ENCODE results near the gene EFNB2. TPM values are rescaled to one million over a fixed set of nuclear protein-coding genes. Genes with fewer than 3 reads are reported as not detected.

The EFNB2 gene
- polyA plus RNA-seq, 1 donor from 2014 or later: 53.1 TPM

DNA sequence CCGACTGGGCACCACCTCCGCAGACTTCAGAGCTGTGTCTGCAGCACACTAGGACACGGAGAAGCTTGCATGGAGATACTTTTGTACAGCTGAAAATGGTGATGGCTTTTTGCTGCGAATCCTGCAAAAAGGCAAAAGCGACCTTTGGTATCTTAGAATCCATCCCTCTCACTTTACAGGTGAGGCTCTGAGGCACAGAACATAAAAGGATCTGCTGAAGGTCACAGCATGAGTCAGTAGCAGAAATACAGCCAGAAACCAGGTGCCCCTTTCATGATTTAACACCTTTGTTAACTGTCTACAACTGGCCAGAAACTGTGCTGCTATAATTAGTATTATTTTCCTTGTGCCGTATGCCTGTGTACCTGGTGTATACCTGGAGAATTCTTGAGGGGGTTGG lies 48.3 kb downstream of the EFNB2 start:
- Histone ChIP-seq H3K36me3 (ENCODE audit: insufficient read depth, low read length) (peaks cover 5% of the 10 kb centered on the region), H3K27me3 (ENCODE audit: insufficient read depth, low read depth, low read length) (no peaks in the 10 kb centered on the region), H3K79me2 (replicated peaks; ENCODE audit: insufficient read depth, low read length) (peaks cover 9% of the 10 kb centered on the region), H2AFZ (ENCODE audit: low read depth, low read length) (no peak overlapping the region), H3F3A (ENCODE audit: insufficient read depth, low read length, poor library complexity, severe bottlenecking) (peaks cover 4% of the 10 kb centered on the region), H3K4me3 (ENCODE audit: low read length) (no peak overlapping the region), H3K9me2 (ENCODE audit: insufficient read depth, low read length) (no peaks in the 10 kb centered on the region), H3K9ac (ENCODE audit: low read length) (no peak overlapping the region), H3K4me2 (ENCODE audit: low read length) (no peak overlapping the region), H3K9me3 (ENCODE audit: low read length) (no peaks in the 10 kb centered on the region), H4K20me1 (ENCODE audit: insufficient read depth) (no peaks in the 10 kb centered on the region), H3K27ac (ENCODE audit: low read length) (no peak overlapping the region)
- TF ChIP-seq RAD21 (conservative IDR thresholded peaks at IDR 0.05) (no peak), POLR2AphosphoS5 (IDR thresholded peaks at IDR 0.05) (no peak), EP300 (conservative IDR thresholded peaks at IDR 0.05; ENCODE audit: poor library complexity, severe bottlenecking) (no peak), SMC3 (conservative IDR thresholded peaks at IDR 0.05; ENCODE audit: poor library complexity) (no peak)
- TF ChIP-seq, protein P1, sequence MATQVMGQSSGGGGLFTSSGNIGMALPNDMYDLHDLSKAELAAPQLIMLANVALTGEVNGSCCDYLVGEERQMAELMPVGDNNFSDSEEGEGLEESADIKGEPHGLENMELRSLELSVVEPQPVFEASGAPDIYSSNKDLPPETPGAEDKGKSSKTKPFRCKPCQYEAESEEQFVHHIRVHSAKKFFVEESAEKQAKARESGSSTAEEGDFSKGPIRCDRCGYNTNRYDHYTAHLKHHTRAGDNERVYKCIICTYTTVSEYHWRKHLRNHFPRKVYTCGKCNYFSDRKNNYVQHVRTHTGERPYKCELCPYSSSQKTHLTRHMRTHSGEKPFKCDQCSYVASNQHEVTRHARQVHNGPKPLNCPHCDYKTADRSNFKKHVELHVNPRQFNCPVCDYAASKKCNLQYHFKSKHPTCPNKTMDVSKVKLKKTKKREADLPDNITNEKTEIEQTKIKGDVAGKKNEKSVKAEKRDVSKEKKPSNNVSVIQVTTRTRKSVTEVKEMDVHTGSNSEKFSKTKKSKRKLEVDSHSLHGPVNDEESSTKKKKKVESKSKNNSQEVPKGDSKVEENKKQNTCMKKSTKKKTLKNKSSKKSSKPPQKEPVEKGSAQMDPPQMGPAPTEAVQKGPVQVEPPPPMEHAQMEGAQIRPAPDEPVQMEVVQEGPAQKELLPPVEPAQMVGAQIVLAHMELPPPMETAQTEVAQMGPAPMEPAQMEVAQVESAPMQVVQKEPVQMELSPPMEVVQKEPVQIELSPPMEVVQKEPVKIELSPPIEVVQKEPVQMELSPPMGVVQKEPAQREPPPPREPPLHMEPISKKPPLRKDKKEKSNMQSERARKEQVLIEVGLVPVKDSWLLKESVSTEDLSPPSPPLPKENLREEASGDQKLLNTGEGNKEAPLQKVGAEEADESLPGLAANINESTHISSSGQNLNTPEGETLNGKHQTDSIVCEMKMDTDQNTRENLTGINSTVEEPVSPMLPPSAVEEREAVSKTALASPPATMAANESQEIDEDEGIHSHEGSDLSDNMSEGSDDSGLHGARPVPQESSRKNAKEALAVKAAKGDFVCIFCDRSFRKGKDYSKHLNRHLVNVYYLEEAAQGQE (IDR thresholded peaks at IDR 0.05; ENCODE audit: borderline replicate concordance): no peak
- TF ChIP-seq, protein P2, sequence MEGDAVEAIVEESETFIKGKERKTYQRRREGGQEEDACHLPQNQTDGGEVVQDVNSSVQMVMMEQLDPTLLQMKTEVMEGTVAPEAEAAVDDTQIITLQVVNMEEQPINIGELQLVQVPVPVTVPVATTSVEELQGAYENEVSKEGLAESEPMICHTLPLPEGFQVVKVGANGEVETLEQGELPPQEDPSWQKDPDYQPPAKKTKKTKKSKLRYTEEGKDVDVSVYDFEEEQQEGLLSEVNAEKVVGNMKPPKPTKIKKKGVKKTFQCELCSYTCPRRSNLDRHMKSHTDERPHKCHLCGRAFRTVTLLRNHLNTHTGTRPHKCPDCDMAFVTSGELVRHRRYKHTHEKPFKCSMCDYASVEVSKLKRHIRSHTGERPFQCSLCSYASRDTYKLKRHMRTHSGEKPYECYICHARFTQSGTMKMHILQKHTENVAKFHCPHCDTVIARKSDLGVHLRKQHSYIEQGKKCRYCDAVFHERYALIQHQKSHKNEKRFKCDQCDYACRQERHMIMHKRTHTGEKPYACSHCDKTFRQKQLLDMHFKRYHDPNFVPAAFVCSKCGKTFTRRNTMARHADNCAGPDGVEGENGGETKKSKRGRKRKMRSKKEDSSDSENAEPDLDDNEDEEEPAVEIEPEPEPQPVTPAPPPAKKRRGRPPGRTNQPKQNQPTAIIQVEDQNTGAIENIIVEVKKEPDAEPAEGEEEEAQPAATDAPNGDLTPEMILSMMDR (IDR thresholded peaks at IDR 0.05; ENCODE audit: poor library complexity, severe bottlenecking): no peak

DNA sequence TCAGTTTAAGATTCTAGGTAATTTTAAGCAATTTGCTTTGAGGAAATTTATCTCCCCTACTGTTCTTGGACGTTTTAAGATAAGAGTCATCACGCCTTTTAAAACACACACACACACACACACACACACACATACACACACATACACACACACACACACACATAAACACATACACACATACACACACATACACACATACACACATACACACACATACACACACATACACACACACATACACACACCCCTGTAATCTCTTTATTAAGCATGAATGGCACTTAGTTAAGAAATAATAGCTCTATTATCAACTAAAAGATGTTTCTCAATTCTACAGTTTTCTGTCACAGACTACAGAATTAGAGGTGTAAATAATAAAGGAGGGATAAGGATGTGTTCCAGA lies 49.2 kb downstream of the EFNB2 start:
- H3K27me3 ChIP-seq (ENCODE audit: insufficient read depth, low read depth, low read length): no peaks in the 10 kb centered on the region
- TF ChIP-seq SMC3 (conservative IDR thresholded peaks at IDR 0.05; ENCODE audit: poor library complexity) (no peak), MXI1 (conservative IDR thresholded peaks at IDR 0.05; ENCODE audit: poor library complexity, severe bottlenecking) (no peak), POLR2AphosphoS5 (IDR thresholded peaks at IDR 0.05) (no peak), EZH2 (IDR thresholded peaks at IDR 0.05; ENCODE audit: borderline replicate concordance, insufficient read depth, low read length, poor library complexity, severe bottlenecking) (no peak), RAD21 (conservative IDR thresholded peaks at IDR 0.05) (no peak), EP300 (conservative IDR thresholded peaks at IDR 0.05; ENCODE audit: poor library complexity, severe bottlenecking) (no peak), TAF1 (IDR thresholded peaks at IDR 0.05; ENCODE audit: low read depth) (no peak)
- TF ChIP-seq, protein P2 (IDR thresholded peaks at IDR 0.05; ENCODE audit: poor library complexity, severe bottlenecking): no peak
- TF ChIP-seq, protein P1 (IDR thresholded peaks at IDR 0.05; ENCODE audit: borderline replicate concordance): no peak

More for the DNA sequence above, 49.2 kb downstream of the EFNB2 start:
- Histone ChIP-seq H3K79me2 (replicated peaks; ENCODE audit: insufficient read depth, low read length) (peaks cover 2% of the 10 kb centered on the region), H3K9me2 (ENCODE audit: insufficient read depth, low read length) (no peaks in the 10 kb centered on the region), H3K4me2 (ENCODE audit: low read length) (no peak overlapping the region), H3K9me3 (ENCODE audit: low read length) (no peaks in the 10 kb centered on the region), H4K20me1 (ENCODE audit: insufficient read depth) (no peaks in the 10 kb centered on the region), H3K4me3 (ENCODE audit: low read length) (no peak overlapping the region), H3K36me3 (ENCODE audit: insufficient read depth, low read length) (no peaks in the 10 kb centered on the region), H3K9ac (ENCODE audit: low read length) (no peak overlapping the region), H3K27ac (ENCODE audit: low read length) (no peak overlapping the region), H3F3A (ENCODE audit: insufficient read depth, low read length, poor library complexity, severe bottlenecking) (peaks cover 4% of the 10 kb centered on the region), H2AFZ (ENCODE audit: low read depth, low read length) (no peak overlapping the region)

All from neural cell (in vitro differentiated cells).